Lung (tissue), 12 donors: ENCODE measurements around the gene PPM1L. TPM values are rescaled to one million over a fixed set of nuclear protein-coding genes. Genes with fewer than 3 reads are reported as not detected.

Experiments used
- ATAC-seq: fragments of 200-7000 bp; cut with Tn5 transposase; one replicate; pipeline ENCODE4 v1.9.1; 2020; ENCODE audit warnings: moderate number of reproducible peaks; ENCODE audit not compliant: insufficient read depth, low FRiP score
- DNase-seq, 3 donors: peaks; one replicate each; pipeline ENCODE4 v3.0.0-alpha.2; 2013 to 2017
- H3K27ac ChIP-seq, 2 donors: one replicate each; pipeline ENCODE4 v1.5.1; 2013; ENCODE audit warnings: mild to moderate bottlenecking in 2 of 2, moderate library complexity in 2 of 2, control low read depth in 1 of 2, inconsistent platforms in 1 of 2, low read depth in 1 of 2, low read length in 1 of 2
- H3K27me3 ChIP-seq, 3 donors: one replicate each; pipeline ENCODE4 v1.5.1; 2013; ENCODE audit warnings: low read length in 2 of 3; ENCODE audit not compliant: control insufficient read depth in 3 of 3, insufficient read depth in 3 of 3
- H3K36me3 ChIP-seq, 4 donors: one replicate each; pipeline ENCODE4 v1.5.1; 2013; ENCODE audit warnings: low read length in 4 of 4, mild to moderate bottlenecking in 1 of 4, moderate library complexity in 1 of 4; ENCODE audit not compliant: control insufficient read depth in 4 of 4, insufficient read depth in 4 of 4
- H3K4me1 ChIP-seq, 5 donors: one replicate each; pipeline ENCODE4 v1.5.1; 2013; ENCODE audit warnings: low read length in 5 of 5, mild to moderate bottlenecking in 2 of 5, moderate library complexity in 1 of 5; ENCODE audit not compliant: control insufficient read depth in 5 of 5, insufficient read depth in 5 of 5
- H3K4me3 ChIP-seq: one replicate; pipeline ENCODE4 v1.5.1; 2013; ENCODE audit warnings: mild to moderate bottlenecking, control low read depth, moderate library complexity
- H3K9ac ChIP-seq, 2 donors: one replicate each; pipeline ENCODE4 v1.5.1; 2013; ENCODE audit warnings: low read length in 2 of 2, control low read depth in 1 of 2; ENCODE audit not compliant: insufficient read depth in 1 of 2
- H3K9me3 ChIP-seq, 4 donors: one replicate each; pipeline ENCODE4 v1.5.1; 2013; ENCODE audit warnings: low read length in 3 of 4, mild to moderate bottlenecking in 1 of 4, moderate library complexity in 1 of 4; ENCODE audit not compliant: control insufficient read depth in 4 of 4, insufficient read depth in 3 of 4
- WGBS, 2 donors: extraction: QIAGEN DNeasy Blood & Tissue Kit; methylation state at CpG; one replicate each; pipeline ENCODE4 v1.1.7; 2013; 5-methylcytosine and 5-hydroxymethylcytosine counted together
- polyA plus RNA-seq, 2 donors: library from polyadenylated mRNA; stranded (reverse); fragments of 200-250 nt; gene quantifications; one replicate each; pipeline ENCODE4 v1.2.1, GENCODE V29; 2013
- total RNA-seq, 2 donors: library from RNA; depleted of rRNA in 1 of 2; stranded (reverse); fragments of >200 nt in 1 of 2; gene quantifications; one replicate each; pipeline ENCODE4 v1.2.1, GENCODE V29; 2014 to 2021
- TF ChIP-seq, protein P1 (sequence below): IDR thresholded peaks from 2 replicates; pipeline ENCODE4 v1.5.1; 2012; ENCODE audit warnings: mild to moderate bottlenecking; ENCODE audit errors: control extremely low read depth, extremely low read depth
- donor health status: control.
- donor health status: control.
- donor health status: Bipolar disorder and iron deficiency.
- donor health status: healthy.
- donor health status: DM: yes; HTN: yes; CAD: no.

The PPM1L gene
- total and polyA plus RNA-seq, 4 donors = 1.5 to 17.7 (median 6.7) TPM

DNA sequence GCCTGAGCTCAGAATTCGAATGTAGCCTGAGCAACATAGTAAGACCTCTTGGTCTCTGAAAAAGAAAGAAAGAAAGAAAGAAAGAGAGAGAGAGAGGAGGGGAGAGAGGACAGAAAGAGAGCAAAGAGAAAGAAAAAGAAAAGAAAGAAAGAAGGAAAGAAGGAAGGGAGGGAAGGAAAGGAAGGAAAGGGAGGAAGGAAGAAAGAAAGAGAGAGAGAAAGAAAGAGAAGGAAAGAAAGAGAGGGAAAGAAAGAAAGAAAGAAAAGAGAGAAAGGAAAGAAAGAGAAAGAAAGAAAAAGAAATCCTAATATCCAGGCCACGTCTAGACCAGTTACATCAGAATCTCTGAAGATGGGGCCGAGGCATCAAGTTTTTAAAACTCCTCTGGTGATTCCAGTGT lies 50.7 kb downstream of the PPM1L start:
- no peak overlapping the region for H3K4me3 ChIP-seq
- 90 to 99% methylated on average over 3 of the region's 3 CpGs for WGBS, 2 donors
- TF ChIP-seq, protein P1, sequence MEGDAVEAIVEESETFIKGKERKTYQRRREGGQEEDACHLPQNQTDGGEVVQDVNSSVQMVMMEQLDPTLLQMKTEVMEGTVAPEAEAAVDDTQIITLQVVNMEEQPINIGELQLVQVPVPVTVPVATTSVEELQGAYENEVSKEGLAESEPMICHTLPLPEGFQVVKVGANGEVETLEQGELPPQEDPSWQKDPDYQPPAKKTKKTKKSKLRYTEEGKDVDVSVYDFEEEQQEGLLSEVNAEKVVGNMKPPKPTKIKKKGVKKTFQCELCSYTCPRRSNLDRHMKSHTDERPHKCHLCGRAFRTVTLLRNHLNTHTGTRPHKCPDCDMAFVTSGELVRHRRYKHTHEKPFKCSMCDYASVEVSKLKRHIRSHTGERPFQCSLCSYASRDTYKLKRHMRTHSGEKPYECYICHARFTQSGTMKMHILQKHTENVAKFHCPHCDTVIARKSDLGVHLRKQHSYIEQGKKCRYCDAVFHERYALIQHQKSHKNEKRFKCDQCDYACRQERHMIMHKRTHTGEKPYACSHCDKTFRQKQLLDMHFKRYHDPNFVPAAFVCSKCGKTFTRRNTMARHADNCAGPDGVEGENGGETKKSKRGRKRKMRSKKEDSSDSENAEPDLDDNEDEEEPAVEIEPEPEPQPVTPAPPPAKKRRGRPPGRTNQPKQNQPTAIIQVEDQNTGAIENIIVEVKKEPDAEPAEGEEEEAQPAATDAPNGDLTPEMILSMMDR = no peak

DNA sequence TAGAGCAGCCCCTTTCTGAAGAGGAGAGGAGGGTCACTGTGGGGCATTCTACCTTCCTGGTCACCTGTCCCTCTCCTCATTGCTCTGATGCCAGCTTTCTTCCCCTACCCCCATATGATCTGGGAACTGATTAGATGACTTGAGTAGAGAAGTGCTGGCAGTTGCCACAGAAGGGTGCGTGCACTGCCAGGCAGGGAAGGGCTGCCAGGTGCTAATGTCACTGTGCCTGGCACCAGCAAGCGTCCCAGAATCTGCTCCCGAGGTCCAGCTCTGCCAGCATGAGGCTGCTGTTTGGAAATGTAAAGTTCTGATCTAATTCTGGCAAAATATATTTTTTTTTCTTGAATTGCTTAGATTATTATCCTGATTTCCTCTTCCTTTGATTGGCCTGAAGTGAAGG lies 52.8 kb downstream of the PPM1L start:
- DNase-seq = no peak
- H3K27ac ChIP-seq = peak overlapping the region in 1 of 2 donors; percentile 80
- peaks cover 0 to 33% (median 0%) of the 10 kb centered on the region in 5 donors for H3K4me1 ChIP-seq
- ATAC-seq = no peak
- H3K36me3 ChIP-seq = no peaks in the 10 kb centered on the region
- H3K9me3 ChIP-seq = no peaks in the 10 kb centered on the region
- no peak overlapping the region for H3K4me3 ChIP-seq
- H3K9ac ChIP-seq = no peak overlapping the region
- TF ChIP-seq, protein P1 = no peak
- 82 to 91% methylated on average over 3 of the region's 3 CpGs for WGBS, 2 donors
- no peaks in the 10 kb centered on the region for H3K27me3 ChIP-seq

More for the DNA sequence above, 50.7 kb downstream of the PPM1L start:
- peak overlapping the region in 1 of 2 donors; percentile 70 for H3K27ac ChIP-seq
- peaks cover 0 to 33% (median 0%) of the 10 kb centered on the region in 5 donors for H3K4me1 ChIP-seq
- ATAC-seq (no peak), DNase-seq (no peak)
- H3K27me3 ChIP-seq = no peaks in the 10 kb centered on the region
- H3K36me3 ChIP-seq = no peaks in the 10 kb centered on the region
- no peaks in the 10 kb centered on the region for H3K9me3 ChIP-seq
- no peak overlapping the region for H3K9ac ChIP-seq

DNA sequence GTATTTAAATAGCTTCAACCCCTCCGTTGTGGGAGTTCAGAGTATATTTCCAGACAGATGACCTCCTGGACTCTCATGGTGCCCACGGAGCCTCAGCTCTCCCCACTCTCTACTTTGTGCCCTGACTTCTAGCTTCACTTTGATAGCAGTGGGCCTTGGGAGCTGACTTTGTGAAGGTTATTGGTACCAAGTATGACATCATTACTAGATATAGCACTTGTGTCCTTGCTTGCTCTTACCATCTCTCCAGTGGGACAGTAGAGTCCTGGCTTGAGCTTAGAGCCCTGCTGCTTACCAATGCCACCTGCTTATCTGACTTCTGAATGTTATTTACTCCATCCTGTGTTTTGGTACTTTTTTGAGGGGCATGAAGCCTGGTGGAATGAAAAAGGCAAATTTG lies 53.4 kb downstream of the PPM1L start:
- Histone ChIP-seq H3K27me3 (no peaks in the 10 kb centered on the region), H3K9ac (no peak overlapping the region), H3K36me3 (no peaks in the 10 kb centered on the region), H3K4me3 (no peak overlapping the region), H3K27ac (peak overlapping the region in 1 of 2 donors; percentile 80), H3K4me1 (peaks cover 0 to 33% (median 0%) of the 10 kb centered on the region in 5 donors), H3K9me3 (no peaks in the 10 kb centered on the region)
- WGBS, 2 donors = 47 to 75% methylated on average over 2 of the region's 2 CpGs
- ATAC-seq (no peak), DNase-seq (no peak)
- TF ChIP-seq, protein P1 = no peak
